ENCODE measurements around the gene MAMDC2.
A peak's percentile ranks its signal among the peaks of the same experiment; 100 is the strongest.

Gene MAMDC2, protein sequence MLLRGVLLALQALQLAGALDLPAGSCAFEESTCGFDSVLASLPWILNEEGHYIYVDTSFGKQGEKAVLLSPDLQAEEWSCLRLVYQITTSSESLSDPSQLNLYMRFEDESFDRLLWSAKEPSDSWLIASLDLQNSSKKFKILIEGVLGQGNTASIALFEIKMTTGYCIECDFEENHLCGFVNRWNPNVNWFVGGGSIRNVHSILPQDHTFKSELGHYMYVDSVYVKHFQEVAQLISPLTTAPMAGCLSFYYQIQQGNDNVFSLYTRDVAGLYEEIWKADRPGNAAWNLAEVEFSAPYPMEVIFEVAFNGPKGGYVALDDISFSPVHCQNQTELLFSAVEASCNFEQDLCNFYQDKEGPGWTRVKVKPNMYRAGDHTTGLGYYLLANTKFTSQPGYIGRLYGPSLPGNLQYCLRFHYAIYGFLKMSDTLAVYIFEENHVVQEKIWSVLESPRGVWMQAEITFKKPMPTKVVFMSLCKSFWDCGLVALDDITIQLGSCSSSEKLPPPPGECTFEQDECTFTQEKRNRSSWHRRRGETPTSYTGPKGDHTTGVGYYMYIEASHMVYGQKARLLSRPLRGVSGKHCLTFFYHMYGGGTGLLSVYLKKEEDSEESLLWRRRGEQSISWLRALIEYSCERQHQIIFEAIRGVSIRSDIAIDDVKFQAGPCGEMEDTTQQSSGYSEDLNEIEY

DNA sequence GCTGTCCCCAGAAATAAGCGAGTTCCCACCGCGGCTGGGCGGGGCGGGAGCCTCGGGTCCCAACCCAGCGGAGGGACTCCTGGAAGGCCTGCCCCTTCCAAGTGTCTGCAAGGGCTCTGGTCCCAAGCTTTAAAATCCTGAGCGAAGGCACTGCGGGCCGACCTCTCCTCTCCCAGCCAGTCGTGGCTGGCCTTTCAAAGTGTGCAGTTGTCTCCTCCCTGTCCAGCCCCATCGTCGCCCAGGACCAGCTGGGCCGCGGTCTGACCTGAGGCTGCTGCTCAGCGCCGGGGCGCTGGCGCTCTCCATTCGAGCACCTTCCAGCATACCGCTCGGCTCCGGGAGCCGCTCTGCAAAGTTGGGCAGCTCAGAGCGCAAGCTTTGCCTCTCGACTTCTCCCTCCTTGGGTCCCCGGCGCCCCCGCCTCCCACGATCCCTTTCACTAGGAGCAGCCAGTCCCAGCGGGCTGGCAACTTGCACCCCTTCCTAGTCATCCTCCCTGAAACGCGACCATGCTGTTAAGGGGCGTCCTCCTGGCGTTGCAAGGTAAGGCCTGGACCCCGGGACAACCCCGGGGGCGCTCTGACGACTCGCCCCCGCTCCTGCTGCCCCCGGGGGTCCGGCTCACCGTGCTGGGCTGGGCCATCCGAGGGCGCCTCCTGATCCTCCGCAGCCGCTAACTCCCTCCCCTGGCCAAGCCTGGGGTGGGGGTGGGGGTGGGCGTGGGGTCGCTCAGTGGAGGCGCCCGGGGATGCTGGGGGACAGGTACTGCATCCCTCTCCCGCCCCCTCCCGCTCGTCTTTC, at the start of gene MAMDC2:
Gene MAMDC2, plus strand, starts transcription at position 160 of the 801 bp plus-strand sequence. Its CDS starts 350 bp downstream, at position 510.
- no peak for FAIRE-seq

DNA sequence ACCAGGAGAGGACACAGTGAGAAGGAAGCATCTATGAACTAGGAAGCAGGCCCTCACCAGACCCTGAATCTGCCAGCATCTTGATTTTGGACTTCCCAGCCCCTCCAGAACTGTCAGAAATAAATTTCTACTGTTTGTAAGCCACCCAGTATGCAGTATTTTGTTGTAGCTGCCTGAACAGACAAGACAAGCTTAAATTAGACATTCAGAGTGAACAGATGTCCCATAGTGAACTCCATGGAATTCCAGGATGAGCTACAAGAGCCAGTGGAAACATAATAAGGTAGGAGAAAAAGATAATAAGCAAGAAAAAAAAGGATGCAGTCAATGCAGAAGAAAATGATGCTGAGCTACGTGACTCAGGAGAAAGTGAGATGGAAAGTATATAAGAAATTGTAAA, 47.8 kb upstream of the MAMDC2 start:
- no peak for FAIRE-seq

DNA sequence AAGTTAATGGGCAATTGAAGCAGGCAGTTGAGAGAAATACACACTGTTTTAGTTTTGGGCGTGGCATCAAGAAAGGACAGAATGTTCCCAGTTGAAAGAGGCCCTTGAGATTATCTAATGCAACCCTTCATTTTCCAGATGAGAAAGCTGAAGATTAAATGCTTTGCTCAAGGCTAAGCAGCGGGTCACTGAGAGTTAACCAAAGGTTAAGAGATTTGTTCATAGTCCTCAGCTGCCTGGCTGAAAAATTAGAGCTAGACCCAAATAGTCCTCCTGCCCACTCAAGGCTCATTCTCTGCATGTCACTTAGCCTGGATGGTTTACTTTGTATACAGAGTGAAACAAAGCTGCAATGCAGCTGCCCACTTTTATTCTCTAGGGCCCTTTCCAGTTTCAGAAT, 46.7 kb upstream of the MAMDC2 start:
- no peak for FAIRE-seq

DNA sequence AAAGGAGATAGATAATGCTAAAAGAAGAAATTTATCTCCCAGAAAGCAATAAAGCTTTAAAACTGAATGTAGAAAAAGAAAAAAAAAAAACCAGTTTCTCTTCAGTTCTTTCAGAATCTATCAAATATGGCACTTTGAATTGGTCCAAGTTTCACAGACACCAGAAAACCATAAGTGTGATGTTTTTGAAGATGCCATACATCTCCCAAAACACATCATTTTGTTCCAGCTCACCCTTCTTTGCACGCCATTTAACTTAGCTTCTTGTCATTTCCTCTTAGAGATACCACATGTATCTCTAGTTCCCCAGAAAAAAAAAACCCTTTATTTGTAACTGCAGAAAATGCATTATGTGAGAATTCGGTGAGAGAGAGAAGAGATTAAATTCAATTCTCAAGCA, 46.1 kb upstream of the MAMDC2 start:
- FAIRE-seq, result no peak

DNA sequence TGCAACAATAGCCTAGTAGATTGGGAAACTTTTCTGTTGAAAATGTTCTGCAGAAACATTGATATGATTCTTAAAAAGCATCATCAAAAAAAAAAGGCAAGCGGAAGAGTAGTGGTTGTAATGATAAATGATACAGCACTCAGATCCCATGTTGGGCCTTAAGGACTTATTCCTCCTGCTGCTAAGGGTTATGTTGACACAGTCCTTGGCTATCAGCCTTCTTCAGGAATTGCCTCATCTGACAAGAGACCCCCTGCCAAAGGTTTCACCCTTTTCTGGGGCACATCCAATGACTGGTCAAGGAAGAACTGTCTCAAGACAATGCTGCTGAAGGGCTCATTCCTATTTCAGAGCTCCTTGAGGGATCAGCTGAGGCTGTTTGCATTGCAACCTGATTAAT, 44.3 kb upstream of the MAMDC2 start:
- FAIRE-seq, result no peak

DNA sequence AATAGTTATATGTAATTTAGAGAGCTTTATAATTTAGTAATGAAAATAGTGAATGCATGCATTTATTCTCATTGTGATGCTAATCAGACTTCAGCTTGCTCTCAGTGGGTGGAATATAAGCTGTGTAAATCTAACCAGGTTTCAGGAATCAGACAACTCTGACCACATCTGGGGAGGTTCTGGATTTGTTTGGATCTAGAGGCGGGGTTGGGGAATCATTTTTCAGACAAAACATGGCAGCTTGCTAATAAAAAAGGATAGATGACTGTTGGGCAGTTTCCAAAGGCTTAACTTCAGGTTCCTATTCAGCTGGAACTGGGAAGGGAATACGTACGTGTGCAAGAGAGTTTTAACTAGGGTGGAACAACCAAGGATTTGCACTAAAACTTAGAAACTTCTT, 43.2 kb upstream of the MAMDC2 start:
- no peak for FAIRE-seq

DNA sequence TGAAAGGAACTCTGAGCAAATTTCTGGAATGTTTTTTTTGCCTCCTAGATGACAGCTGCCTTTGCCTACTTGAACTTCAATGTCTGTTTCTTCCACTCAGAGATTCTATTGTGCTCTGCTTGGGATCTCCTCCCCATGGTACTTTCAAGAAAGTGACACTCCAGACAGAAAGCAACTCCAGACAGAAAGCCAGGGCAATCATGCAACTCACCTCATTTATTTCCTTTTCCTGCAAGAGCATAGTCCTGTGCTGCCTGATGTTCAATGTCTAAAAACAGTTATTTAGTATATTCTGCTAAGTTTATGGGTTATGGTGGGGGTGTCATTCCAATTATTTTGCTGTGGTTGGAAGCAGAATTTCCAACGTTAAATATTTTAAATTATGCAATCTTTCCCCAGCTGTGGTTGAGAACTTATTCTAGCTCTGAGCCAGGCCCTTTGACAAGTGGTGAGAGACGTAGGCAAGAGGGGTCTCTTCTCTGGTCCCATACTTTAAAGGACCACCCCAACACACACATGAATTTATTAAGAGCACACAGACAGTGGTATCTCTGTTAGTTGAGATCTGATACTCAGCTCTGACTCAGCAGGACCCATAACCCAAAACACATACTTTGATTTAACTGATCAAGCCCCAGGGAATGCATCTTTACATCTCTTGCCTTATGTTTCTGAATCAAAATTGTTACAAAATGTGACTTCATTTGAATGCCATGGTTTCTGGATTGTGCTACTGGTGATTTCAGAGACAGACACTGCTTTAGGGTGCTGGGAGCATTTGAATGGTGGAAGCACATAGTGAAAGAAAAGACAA, 39.5 kb upstream of the MAMDC2 start:
- no peak for FAIRE-seq

DNA sequence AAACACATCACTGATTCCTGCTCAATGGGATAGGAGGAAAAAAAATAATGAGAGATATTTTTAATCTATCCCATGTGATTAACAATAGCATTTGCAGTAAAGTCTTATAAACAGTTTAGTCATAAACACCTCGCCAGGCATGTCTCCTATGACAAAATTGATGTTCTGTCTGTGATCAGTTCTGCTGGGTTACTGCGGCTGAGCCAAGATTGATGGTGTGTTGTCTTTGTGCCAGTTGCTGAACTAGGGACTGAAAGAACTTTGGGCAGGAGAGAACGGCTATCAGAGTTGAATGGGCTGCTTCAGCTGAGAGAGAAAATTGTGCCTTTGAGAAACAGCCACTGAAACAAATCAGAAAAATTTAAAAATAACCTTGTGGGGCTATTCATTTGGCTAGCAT, 37.3 kb upstream of the MAMDC2 start:
- no peak for FAIRE-seq

DNA sequence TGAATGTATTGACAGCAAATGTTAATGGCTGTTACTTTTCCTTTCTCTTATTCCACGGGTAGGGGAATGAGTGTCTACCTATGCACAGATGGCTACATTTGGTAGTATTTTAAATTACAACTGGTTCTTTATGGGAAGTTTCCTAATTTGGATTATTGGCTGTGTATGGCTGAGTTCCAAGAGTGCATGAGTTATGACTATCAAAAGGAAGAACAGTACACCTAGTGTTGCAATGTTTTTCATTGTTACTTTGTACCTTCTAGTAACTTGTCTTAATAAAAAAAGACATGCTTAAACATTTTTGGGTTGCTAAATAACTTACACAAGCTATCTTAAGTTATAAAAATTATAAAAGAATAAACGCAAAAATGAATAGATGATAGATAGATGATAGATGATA, 35.8 kb upstream of the MAMDC2 start:
- FAIRE-seq, result no peak

DNA sequence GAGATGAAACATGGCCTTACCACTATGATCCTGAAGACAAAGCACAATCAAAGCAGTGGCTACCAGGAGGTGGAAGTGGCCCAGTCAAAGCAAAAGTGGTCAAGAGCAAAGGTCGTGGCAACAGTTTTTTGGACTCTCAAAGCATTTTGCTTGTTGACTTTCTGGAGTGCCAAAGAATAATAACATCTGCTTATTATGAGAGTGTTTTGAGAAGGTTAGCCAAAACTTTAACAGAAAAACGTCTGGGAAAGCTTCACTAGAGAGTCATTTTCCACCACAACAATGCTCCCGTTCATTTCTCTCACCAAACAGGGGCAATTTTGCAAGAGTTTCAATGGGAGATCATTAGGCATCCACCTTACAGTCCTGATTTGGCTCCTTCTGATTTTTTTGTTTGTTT, 33.6 kb upstream of the MAMDC2 start:
- no peak for FAIRE-seq

DNA sequence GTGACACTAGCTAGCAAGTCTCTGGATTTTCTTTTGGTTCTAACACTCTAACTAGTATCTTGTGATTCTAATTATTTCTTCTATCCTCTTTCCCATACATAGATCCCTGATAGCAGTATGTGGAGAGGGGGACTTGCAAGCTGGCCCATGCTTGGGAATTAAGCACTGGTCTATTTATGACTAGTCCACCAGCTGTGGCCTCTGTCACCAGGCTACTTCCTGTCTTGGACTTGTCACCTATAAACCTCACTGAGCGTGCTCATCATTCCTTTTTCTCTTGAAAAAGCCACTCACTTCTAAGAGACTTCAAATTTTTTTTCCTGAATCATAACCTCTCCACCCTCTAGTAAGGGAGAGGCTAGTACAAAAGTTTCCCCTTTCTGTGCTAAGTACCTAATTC, 32.3 kb upstream of the MAMDC2 start:
- FAIRE-seq, result no peak

DNA sequence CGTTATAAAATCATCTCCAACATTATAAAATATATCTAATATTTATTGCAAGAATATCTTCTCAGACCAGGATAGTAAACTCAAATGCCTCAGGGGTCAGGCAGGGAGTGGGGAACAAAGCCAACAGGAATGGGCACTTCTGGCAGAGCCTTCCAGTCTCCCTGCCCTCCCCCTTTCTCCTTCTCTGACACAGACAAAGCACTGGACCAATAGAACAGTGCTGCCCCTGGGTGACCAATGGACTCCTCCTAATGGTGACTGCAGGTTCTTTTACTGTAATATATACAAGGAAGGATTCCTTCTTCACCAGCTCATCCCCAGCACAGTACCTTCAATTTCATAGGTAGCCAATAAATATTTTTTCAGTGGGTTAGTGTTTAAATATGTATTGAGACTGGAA, 31.1 kb upstream of the MAMDC2 start:
- no peak for FAIRE-seq

DNA sequence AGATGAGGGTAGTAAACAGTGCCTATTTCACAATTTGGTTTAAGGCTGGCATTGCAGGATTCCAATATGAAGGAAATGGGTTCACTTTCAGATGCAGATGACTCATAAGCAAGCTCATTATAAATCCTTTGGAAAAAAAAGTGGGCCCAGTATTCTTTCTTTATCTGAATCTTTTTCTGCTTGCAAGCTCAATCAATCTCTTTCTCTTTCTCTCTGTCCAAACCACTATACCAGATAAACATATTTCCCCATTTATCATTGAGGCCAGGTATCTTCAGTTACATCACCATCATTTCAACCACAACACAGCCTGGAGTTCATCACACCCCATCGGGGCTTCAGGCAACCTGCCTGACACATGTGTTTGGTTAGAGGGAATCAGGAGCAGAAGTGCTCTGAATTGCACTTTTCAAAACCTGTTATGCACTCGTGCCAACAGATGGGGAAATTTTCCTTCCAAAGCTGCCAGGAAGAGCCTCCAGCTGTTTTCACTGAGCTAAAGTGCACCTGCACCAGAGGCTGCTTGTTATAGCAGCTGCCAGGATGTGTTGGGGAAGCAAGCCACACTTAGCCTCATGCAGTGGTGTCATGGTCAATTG, 30.0 kb upstream of the MAMDC2 start:
- no peak for FAIRE-seq

DNA sequence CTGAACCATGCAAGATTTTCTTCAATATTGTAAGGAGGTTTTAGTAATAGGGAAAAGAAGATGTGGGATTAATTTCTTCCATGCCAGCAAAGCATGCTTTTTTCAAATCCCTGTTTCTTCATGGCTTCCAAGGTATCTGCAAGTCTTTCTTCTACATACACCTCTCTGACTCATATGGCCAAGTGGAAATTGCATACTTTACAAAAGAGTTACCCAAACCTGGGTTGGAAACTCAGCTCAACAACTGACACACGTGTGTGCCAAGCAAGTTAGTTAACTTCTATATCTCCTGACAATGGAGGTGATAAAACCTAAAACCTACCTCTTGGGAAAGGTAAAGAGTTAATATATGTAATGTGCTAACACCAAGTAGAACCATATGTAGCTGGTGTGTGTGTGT, 28.5 kb upstream of the MAMDC2 start:
- no peak for FAIRE-seq

DNA sequence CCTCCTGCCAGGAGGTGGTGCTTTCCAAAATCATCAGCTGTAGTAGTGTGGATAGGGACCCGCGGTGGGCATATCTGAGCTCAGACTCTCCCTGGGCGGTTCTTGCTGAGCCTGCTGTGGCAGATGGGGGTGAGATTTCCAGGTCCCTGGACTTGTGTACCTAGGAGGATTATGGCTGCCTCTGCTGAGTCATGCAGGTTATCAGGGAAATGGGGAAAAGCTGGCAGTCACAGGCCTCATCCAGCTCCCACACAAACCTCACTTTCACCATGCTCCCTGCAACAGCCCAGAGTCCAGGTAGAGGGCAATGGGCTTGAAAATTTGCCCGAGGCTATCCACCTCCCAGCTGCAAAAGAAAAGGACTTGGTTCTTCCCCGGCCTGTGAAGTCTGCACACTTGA, 23.4 kb upstream of the MAMDC2 start:
- FAIRE-seq, result no peak

DNA sequence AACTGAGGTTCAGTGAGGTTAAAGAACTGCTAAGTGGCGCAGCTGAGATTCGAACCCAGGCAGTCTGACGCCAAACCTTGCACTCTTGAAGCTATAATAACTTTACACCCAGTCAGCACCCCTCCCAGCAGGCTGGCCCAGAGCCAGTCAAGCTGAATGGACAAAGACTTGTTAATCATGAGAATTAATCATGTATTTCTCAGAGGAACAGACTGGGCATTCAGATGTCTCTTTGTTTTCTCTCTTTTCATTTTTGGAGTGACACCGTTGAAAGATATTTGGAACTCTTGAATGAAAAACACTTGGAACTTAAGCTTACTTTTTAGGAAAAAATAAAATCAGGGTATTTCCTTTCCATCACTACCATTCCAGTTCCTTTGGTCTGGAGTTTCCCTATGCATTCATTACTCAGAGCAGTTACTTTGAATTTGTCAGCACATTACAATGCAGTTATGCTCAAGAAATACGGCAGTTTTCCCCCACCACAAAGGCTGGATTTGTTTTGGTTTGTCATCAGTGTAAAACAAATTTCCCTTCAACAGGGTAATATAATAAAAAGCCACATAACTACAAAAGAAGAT, 22.6 kb upstream of the MAMDC2 start:
- no peak for FAIRE-seq

DNA sequence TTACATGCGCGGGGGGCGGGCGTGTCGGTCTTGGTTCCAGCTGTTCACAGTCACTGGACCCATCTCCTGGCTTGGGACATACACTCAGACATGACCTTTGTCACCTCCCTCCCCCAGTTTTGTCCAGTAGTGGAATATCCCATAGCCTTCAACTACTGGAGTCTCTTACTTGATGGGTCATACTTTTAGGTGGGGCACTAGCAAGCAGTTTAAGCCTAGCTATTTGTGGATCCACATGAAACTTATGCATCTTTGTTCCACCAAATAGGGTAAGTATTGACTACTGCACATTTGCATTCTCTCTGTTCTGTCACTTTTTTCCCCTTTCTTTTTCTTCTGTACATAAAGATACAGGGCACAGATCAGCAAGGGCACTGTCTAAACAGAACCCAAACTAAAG, 15.4 kb upstream of the MAMDC2 start:
- no peak for FAIRE-seq

DNA sequence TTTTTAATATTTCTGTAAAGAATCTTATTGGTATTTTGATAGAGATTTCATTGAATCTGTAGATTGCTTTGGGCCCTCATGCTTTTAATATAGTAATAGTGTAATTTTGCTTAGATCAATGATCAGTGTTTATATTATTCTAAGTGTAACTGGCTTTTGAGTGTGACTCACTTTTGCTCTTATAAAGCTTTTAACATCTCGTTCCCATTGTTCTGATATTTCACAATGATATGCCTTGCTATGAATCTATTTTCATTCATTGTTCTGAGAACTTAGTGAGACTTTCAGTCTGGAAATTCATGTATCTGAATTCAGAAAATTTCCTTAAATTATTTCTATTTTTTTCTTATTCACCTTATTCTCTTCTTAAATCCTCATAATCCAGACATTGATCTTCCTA, 13.5 kb upstream of the MAMDC2 start:
- peak; percentile 82 for FAIRE-seq

DNA sequence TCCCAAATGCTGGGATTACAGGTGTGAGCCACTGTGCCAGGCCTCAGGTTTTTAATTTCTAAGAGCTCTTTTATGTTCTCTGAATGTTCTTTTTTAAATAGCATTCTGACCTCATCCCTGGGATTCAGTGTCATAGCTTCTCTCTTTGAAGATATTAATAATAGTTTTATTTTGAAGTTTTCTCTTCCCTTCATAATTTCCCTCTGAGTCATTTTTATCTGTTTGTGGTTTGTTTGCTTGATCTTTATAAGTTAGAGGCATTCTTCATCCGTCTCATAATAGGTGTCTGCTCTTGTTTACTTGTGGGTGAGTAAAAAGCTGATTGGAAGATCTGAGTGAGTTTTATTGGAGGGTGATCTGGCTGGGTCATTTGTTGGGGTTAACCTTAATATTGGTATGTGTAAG, 12.5 kb upstream of the MAMDC2 start:
- FAIRE-seq, result no peak

DNA sequence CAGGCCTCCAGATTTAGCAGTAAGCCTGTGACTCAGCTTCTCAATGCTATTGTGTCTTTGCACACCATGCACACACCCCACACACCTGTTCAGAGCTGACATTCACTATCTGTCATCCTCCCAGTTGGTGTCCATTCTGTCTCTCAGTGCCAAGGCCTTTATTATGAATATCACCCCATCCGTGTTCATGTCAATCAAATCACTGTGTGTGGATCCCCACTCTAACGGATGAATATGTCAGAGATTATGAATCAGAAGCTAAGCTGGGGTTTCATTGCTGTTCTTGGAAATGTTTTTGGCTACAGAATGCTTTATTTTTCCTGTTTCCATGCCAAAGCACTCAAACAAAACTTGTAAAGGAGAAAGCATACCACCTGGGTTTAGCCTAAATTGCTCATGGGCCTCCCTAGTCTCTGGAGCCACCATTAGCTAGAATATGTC, 9.4 kb upstream of the MAMDC2 start:
- no peak for FAIRE-seq

DNA sequence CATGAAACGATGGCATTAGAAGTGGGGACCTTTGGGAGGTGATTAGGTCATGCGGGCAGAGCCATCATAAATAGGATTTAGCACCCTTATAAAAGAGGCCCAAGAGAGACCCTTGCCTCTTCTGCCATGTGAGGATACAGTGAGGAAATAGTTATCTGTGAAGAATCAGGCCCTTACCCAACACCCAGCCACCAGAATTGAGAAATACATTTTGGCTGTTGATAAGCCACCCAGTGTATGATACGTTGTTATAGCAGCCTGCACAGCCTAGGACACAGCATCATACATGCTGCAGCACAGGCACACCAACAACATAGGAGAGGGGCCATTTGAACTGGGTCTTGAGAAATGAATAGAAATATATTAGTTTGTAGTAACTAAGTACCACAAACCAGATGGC, 8.0 kb upstream of the MAMDC2 start:
- no peak for FAIRE-seq

DNA sequence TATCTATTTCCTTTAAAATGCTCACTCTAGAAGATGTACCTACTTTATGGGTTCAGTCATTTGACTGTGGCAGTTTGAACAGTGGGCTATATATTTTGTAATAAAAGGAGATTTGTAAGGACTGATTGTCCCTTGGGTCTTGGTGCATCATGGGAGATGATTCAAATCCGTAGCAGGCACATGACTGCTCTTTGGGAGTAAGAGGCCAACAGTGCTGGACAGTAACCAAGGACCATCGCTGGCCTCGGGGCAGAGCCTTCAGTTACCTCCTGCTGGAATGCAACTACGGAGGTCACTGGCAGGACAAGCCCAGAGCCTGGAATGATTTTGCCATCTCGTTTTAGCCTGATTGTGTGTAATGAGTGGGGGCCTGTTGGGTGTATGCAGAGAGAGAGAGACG, 7.0 kb upstream of the MAMDC2 start:
- no peak for FAIRE-seq

All from A204.1 (cell line).